Hypothalamus (tissue), 51 donors: ENCODE data around the gene USP31.

ENCODE experiments used
- DNase-seq, 51 donors: peaks; one replicate each; lab custom pipeline; 2025; lab: John Stamatoyannopoulos, UW

USP31 gene

DNA sequence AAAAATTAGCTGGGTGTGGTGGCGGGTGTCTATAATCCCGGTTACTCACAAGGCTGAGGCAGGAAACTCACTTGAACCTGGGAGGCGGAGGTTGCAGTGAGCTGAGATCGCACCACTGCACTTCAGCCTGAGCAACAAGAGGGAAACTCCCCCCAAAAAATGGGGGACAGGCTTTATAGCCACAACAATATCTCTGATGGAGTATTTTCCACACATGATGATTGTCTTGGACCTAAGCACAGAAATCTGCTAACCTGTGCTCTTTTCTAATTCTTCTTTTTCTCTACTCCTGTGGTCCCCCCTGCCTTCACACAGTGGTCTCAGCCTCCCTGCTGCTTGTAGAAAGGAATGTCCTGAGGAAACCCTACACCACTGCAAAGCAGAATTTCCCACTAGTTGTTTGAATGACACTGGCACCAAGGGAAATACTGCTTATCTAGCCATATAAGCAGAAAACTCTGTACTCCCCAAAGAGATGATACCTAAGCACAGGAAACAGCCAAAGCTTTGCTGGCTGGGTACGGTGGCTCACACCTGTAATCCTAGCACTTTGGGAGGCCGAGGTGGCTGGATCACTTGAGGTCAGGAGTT is 117.6 kb downstream of the USP31 start:
- DNase-seq: no peak

DNA sequence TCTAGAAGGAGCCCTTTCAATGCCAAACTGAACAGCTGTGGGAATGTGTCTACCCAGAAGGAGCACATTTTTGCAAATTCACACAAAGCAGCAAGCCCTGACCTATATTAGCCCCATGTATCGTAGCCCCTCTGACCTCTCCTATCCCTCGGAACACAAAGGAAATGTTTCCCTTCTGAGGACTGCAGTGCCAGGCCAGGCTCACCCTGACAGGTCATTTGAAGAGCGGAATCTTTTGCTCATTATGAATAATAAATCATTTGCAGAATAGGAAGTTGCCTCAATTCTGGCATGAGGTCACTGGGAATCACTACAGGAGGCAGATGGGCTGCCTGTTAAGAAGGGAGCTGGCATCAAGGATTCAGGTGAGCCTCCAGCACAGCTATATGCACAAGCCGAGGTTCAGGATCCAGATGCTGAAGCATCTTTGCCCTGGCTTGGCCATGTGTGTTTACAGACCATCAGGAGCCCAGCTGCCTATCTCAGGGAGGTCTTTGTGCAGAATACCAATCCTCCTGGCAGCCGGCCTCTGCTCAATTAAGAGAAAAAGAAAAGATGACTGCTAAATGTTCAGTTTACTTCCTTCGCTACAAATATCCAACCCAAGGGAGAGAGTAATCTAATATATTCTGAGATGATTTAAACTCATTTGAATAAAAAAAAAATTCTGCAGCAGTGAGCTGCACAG is 119.4 kb downstream of the USP31 start:
- DNase-seq: peak in 2 of 51 donors; percentile 1 to 2

DNA sequence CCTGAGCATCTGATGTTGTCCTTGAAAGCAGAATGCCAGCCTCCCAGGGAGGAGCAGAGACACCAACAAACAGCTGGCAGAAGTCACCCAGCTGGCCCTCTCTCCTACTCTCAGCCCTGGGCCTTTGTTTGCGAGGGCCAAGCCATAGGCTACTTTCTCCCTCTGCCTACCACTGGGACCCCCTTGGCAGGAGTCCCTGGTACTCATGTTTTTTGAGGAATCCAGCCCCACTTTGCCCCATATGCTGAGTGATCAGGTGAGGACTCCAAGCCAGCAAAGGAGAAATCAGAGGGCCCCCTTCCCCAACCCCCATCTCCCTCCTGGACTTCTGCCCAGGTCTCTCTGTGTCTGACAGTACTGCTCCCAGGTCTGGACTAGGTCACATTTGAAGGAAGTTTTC is 121.9 kb downstream of the USP31 start:
- no peak for DNase-seq

DNA sequence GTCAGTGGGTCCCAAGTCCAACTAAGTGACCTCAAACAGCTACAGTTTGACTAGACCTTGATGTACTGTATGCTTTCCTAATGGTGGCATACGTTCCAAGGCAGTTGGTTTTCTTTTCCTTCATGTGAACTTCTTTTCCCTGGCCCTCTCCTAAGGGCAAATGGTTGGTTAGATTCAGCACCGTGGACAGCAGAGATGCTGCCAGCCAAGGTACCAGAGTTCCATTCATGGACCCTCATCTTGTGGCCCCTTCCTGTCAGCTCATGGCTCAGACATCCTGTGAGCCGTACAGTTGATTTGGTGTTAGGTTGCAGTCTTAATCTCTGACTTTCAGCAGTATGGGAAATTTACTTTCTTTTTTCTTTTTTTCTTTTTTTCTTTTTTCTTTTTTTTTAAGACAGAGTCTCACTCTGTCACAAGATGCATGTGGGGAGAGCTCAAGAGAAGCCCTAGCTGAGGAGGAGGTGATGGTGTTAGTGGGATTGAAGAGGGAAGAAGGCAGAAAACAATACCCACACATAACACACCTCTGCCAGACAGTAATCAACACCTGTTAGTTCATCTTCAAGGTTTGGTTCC is 122.4 kb downstream of the USP31 start:
- DNase-seq: no peak

DNA sequence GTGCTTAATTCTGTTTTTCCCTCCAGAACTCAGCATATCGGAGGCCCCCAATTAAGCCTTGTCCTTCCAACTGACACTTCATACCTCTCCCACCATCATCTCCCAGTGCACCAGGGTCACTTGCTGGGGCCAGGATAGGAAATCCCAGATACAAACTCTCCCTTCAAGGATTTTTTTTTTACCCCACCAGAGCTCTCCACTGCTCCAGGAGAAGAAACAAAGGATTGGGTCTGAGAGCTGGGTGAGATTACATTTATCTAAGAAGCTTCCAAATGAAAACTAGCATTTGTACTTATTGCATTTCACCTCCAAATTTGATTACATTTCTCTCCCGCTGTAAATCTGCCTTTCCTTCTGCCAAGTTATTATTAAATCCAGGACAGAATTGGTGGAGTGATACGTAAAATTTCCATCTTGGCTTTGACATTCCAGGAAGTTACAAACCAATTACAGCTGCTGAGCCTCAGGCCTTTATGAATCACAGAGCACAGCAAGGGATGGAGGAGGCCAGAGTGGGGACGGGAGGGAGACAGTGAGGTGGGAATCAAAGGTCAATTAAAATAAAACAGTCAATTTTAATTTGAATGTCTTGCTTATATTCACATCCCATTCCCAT is 123.5 kb downstream of the USP31 start:
- no peak for DNase-seq

DNA sequence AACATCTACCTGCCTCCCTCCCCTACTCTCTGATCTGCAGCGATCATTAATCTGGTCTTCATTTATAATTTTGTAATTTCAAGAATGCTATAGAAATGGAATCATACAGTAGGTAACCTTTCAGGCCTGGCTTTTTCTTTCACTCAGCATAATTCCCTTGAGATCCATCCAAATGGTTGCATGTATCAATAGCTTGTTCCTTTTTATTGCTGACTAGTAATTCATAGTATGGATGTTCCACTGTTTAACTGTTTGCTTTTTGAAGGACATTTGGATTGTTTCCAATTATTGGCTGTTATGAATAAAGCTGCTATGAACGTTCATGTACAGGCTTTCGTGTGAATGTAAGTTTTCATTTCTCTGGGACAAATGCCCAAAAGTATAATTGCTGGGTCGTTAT is 125.2 kb downstream of the USP31 start:
- DNase-seq: no peak

DNA sequence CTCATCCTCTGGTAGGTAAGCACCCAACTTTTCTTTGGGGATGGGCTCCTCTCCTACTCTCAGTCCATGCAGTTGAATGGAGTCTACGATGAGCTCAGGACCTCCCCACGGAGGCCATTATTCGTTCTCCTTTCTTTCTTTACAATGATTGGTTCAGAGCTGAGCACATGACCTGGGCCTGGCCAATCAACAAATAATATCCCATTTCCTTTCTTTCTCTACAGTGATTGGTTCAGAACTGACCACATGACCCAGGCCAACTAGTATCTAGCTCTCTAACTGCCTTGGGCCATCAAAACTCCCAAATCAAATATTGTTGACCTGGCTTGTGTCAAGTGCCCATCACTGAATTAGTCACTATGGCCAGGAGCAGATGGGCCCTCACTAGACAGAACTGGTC is 129.2 kb downstream of the USP31 start:
- no peak for DNase-seq

DNA sequence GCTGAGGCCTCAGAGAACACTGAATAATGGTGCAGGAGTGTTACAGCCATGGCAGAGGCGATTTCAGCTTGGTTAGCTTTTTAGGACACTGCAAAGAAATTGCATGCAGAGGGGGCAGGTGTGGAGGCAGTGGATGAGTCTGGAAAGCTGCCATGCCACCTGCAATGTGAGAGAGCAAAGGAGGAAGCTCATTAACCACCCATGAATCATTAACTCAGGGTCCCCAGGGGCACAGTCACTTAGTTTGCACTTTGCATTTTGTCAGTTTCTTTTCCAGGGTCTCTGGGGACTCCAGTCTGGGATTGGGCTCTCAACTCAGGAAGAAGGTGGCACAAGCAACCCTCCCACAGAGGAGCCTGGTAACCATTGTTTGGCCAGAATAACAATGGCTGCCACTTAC is 132.9 kb downstream of the USP31 start:
- DNase-seq: no peak

DNA sequence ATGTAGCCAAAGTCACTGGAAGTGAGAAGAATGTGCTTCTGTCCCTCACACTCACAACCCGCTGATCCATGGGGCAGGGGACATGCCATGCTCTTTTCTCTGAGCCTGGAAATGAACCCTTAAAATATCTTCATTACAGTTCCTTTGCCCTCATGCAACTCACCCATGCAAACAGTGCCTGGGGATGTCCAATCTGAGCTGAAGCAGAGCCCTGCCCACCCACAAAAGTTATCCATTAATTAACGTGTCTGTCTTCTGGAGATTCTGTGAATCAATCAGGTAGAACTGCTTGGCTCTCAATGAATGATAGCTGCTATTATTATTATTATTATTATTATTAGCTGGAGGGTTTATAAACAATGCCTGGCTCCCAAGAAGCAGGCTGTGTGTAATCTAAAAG is 133.7 kb downstream of the USP31 start:
- DNase-seq: no peak

DNA sequence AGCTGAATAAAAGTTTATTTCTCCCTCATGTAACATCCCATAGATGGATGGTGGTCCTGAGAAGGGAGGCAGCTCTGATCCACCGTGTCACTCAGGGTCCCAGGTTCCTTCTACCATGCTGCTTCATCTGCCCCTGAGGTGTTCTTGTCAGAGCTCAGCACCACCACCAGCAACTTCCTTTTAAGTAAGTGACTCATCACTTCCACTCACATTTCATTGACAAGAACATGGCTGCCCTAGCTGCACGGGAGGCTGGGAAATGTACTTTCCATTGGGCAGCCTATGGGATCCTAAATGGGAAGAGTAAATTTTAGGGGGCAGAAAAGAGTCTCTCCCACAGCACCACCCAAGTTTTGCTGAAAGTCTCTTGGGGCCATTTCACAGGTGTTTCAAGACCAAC is 134.7 kb downstream of the USP31 start:
- DNase-seq: no peak
